ENCODE data around the gene OBP2A. TPM values are rescaled to one million over a fixed set of nuclear protein-coding genes. Genes with fewer than 3 reads are reported as not detected.

OBP2A gene
- total RNA-seq, 1 donor from 2014 or later = not detected

DNA sequence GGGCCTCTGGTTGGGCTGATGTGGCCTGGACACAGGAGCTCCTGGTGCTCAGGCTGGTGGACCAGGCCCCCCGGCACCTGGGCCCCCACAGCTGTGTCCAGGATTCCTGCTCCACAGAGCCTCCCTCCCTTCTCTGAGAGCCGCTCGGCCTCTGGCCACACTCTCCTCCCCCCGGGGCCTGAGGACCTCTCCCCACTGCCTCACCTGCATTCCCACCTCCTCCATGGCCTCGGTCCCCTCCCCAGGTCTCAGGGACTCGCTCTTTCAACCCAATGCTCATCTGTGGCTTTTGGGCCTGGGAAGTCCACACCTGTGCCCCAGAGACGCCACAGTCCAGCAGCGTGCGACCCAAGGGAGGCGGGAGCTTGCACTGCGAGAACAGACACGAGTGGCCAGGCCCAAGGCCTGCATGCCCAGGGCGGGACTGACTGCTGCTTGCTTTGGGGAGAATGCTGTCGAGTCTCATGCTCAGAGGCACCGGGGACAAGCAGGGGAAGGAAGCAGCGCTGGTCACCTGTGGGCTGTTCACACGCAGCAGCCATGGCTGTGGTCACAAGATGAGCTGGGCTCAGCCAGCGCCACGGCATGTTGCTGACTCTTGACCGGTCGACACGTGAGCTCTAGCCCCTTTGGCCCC is 30.2 kb downstream of the OBP2A start:
- intact Hi-C loops (cut with micrococcal nuclease) = no loop called here
- Mint-ChIP-seq H3K9me3 (no peaks in the 10 kb centered on the region), H3K27me3 (no peaks in the 10 kb centered on the region), H3K4me1 (no peaks in the 10 kb centered on the region), H3K36me3 (ENCODE audit: low read depth) (no peaks in the 10 kb centered on the region), H3K27ac (no peak overlapping the region), H3K4me3 (no peak overlapping the region)
- DNase-seq (no peak), ATAC-seq (ENCODE audit: low read depth) (no peak)
- ChIA-PET POLR2A (no interaction called here), CTCF (no interaction called here)
- TF ChIP-seq, protein P1, sequence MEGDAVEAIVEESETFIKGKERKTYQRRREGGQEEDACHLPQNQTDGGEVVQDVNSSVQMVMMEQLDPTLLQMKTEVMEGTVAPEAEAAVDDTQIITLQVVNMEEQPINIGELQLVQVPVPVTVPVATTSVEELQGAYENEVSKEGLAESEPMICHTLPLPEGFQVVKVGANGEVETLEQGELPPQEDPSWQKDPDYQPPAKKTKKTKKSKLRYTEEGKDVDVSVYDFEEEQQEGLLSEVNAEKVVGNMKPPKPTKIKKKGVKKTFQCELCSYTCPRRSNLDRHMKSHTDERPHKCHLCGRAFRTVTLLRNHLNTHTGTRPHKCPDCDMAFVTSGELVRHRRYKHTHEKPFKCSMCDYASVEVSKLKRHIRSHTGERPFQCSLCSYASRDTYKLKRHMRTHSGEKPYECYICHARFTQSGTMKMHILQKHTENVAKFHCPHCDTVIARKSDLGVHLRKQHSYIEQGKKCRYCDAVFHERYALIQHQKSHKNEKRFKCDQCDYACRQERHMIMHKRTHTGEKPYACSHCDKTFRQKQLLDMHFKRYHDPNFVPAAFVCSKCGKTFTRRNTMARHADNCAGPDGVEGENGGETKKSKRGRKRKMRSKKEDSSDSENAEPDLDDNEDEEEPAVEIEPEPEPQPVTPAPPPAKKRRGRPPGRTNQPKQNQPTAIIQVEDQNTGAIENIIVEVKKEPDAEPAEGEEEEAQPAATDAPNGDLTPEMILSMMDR (IDR thresholded peaks at IDR 0.05) = no peak

DNA sequence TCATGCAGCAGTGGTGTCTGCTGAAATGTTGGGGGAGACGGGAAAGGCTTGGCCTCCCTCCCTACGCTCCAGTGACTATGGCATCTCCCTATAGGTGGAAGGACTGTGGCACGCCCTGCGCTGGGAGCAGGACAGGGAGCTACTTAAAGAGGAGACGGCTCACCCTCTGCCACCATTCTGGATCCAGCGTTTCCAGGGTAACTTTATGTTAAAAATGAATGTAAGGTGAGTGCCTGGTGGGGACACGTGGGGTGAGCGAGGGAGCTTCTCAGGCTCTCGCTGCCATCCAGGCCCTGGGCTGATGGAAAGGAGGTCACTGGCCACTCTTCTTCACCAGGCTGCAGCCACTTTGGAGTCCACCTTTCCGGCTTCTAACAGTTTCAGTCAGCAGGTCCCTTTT is 31.3 kb downstream of the OBP2A start:
- H3K27me3 Mint-ChIP-seq = peaks cover 5% of the 10 kb centered on the region
- H3K9me3 Mint-ChIP-seq = no peaks in the 10 kb centered on the region
- ChIA-PET POLR2A (no interaction called here), CTCF (no interaction called here)
- H3K27ac Mint-ChIP-seq = no peak overlapping the region
- TF ChIP-seq, protein P1 (IDR thresholded peaks at IDR 0.05) = no peak
- H3K36me3 Mint-ChIP-seq (ENCODE audit: low read depth) = no peaks in the 10 kb centered on the region
- no peaks in the 10 kb centered on the region for H3K4me1 Mint-ChIP-seq
- intact Hi-C loops (cut with micrococcal nuclease) = no loop called here
- ATAC-seq (ENCODE audit: low read depth) = no peak
- no peak overlapping the region for H3K4me3 Mint-ChIP-seq
- no peak for DNase-seq

DNA sequence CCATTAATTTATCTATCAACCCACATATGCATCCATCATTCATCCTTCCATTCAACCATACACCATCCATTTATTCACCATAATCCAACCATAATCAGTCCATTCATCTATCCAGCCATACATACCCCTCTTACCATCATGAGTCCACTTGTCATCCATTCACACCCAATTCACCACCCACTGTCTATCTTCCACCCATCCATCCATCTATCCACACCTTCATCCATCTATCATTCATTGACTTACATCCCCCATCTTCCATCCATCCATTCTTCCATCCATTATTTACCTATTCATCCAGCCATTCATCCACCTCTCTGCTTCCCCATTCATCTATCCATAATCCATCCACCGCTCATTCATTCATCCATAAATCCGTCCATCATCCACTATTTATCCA is 33.4 kb downstream of the OBP2A start:
- TF ChIP-seq, protein P1 (IDR thresholded peaks at IDR 0.05) = no peak
- Mint-ChIP-seq H3K9me3 (no peaks in the 10 kb centered on the region), H3K27me3 (peaks cover 5% of the 10 kb centered on the region), H3K27ac (no peak overlapping the region), H3K4me1 (no peaks in the 10 kb centered on the region), H3K4me3 (no peak overlapping the region), H3K36me3 (ENCODE audit: low read depth) (no peaks in the 10 kb centered on the region)
- DNase-seq (no peak), ATAC-seq (ENCODE audit: low read depth) (no peak)
- ChIA-PET POLR2A (no interaction called here), CTCF (no interaction called here)
- intact Hi-C loops (cut with micrococcal nuclease) = no loop called here

DNA sequence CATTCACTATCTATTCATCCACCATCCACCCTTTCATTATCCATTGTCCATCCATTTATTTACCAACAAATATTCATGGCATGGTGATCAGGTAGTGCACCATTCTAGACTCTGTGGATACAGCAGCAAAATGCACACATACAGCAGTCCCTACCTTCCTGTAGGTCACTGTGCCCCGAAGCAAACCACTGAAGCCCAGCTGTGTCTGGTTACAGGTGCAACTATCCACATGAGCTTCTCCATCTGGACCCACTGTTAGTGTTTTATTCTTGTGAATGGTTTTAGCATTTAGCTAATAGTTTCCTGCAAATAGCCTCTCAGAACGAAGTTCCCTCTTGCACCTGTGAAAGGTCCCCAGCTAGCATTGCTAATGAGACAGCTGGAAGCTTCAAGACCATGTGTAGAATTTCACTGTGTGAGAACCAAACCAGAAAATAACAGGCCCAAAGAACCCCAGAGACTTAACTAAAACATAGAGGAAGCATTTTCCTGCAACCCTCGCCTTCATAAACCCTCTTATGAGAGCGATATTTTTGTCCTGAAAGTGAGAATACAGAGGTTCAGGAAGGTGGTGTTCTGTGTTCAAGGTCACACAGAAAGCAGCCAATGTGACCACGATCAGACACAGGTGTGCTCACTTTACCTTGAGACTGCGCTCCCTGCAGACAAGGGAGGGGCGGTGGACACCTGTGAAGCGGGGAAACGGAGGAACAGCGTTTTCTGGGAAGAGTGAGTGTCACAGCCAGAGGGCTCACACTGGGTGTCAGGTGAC is 34.1 kb downstream of the OBP2A start:
- H3K27ac Mint-ChIP-seq = no peak overlapping the region
- ChIA-PET POLR2A (no interaction called here), CTCF (no interaction called here)
- TF ChIP-seq, protein P1 (IDR thresholded peaks at IDR 0.05) = no peak
- DNase-seq (no peak), ATAC-seq (ENCODE audit: low read depth) (no peak)
- H3K36me3 Mint-ChIP-seq (ENCODE audit: low read depth) = no peaks in the 10 kb centered on the region
- H3K4me3 Mint-ChIP-seq = no peak overlapping the region
- no peaks in the 10 kb centered on the region for H3K4me1 Mint-ChIP-seq
- H3K9me3 Mint-ChIP-seq = no peaks in the 10 kb centered on the region
- intact Hi-C loops (cut with micrococcal nuclease) = no loop called here
- peaks cover 5% of the 10 kb centered on the region for H3K27me3 Mint-ChIP-seq

DNA sequence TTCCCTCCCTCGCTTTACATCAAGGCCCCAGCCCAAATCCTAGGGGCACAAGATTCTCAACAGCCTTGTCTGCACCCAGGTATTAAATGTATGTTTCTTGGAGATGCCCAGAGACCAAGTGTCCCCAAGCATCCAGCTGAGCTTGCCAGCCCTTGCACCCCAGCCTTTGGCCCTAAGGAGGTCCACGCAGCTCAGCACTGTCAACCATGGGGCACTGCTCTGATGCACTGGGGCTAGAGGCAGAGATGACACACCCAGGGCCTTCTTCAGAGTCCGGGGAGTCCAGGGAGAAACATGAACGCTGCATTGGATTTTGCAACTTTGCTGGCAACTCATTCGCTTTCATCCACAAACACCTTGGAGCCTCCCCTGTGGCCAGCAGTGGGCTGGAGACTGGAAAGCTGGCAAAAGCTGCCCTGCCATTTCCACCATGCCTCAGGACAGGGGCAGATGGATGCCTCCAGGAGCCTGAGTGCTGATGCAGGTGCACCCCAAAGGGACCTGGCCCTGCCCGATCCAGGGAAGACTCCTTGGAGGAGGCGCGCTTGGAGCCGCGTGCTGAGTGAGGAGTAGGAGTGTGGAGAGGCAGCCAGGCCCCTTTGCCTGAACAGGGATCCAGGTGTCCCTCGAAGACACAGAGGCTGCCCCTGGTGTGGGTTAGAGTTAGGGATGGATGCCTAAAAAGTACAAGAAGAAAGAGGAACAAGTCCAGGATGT is 34.9 kb downstream of the OBP2A start:
- POLR2A ChIA-PET = no interaction called here
- no peak for DNase-seq
- Mint-ChIP-seq H3K27me3 (peaks cover 5% of the 10 kb centered on the region), H3K4me3 (no peak overlapping the region), H3K27ac (no peak overlapping the region), H3K36me3 (ENCODE audit: low read depth) (no peaks in the 10 kb centered on the region), H3K9me3 (no peaks in the 10 kb centered on the region), H3K4me1 (no peaks in the 10 kb centered on the region)
- CTCF ChIA-PET = no interaction called here
- TF ChIP-seq, protein P1 (IDR thresholded peaks at IDR 0.05) = no peak
- intact Hi-C loops (cut with micrococcal nuclease) = no loop called here
- no peak for ATAC-seq (ENCODE audit: low read depth)
